Activated T-helper 17 cell treated with anti-CD3 and anti-CD28 coated beads, Interleukin-2, amount 50 U/mL, for 72 hours (primary cell): ENCODE results near the gene CELSR1. TPM values are rescaled to one million over a fixed set of nuclear protein-coding genes. Genes with fewer than 3 reads are reported as not detected.
A peak's percentile ranks its signal among the peaks of the same experiment; 100 is the strongest.

Experiments used
- ATAC-seq: fragments of 150-1000 bp; cut with Tn5 transposase; replicated peaks from 2 replicates; pipeline ENCODE4 v1.10.0; 2021; ENCODE audit warnings: mild to moderate bottlenecking, moderate library complexity
- H3K27ac Mint-ChIP-seq: one replicate; pipeline ENCODE4 v1.8.0; 2022; ENCODE audit warnings: mixed read lengths
- H3K27me3 Mint-ChIP-seq: one replicate; pipeline ENCODE4 v1.8.0; 2022; ENCODE audit warnings: mixed read lengths
- H3K36me3 Mint-ChIP-seq: one replicate; pipeline ENCODE4 v1.8.0; 2022; ENCODE audit warnings: low read depth, mild to moderate bottlenecking, mixed read lengths
- H3K4me1 Mint-ChIP-seq: one replicate; pipeline ENCODE4 v1.8.0; 2022; ENCODE audit warnings: mixed read lengths
- H3K4me3 Mint-ChIP-seq: one replicate; pipeline ENCODE4 v1.8.0; 2022; ENCODE audit warnings: mild to moderate bottlenecking, mixed read lengths
- H3K9me3 Mint-ChIP-seq: one replicate; pipeline ENCODE4 v1.8.0; 2022; ENCODE audit warnings: mixed read lengths
- total RNA-seq, 2 donors: library from RNA; stranded (reverse); gene quantifications; one replicate each; pipeline ENCODE4 v1.2.3, GENCODE V29; 2022

CELSR1 gene
- total RNA-seq, 2 donors from 2014 or later: 0.32 to 0.48 TPM

DNA sequence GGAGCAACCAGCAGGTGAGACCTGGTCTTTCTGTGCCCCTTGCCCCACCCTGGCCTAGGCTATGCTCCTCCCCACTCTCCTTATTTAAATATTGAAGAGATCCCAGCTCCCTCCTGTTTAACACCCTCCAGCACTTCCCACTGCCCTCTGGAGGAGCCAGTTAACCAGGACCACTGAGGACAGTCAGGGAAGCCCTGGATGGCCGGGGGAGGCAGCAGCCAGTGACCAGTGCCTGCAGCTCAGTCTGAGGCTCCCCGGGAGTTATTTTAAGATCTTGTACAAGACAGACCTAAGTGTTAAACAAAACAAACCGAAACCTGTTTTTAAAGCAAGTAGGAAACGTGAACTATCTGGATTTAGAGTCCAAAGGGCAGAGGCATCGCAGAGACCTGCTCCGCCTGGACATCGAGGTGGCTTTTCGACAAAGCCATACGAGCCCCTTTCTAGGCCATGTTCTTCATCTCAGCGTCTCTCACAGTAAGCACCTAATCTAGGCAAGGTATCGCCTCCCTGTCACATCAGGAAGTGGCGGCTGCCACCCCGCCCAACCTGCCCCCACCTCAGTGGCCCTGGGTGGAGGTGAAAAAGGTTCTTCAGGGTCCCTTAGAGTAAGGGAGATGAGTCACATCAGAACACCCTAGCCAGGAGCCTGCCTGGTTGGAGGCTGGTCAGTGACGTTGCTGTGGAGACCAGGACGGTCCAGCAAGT, 166.7 kb downstream of the CELSR1 start:
- Mint-ChIP-seq H3K9me3 (peaks cover under 1% of the 10 kb centered on the region), H3K36me3 (no peaks in the 10 kb centered on the region), H3K27me3 (no peaks in the 10 kb centered on the region), H3K27ac (peak overlapping the region; percentile 46), H3K4me1 (peaks cover 20% of the 10 kb centered on the region), H3K4me3 (peak overlapping the region; percentile 11)
- ATAC-seq: no peak

- Mint-ChIP-seq H3K27me3 (no peaks in the 10 kb centered on the region), H3K4me3 (peak overlapping the region; percentile 11), H3K27ac (peak overlapping the region; percentile 46), H3K36me3 (no peaks in the 10 kb centered on the region), H3K4me1 (peaks cover 20% of the 10 kb centered on the region), H3K9me3 (no peaks in the 10 kb centered on the region)
- no peak for ATAC-seq
Observed at GRCh38 chr22:46369716-46370583, 167.5 kb downstream of the CELSR1 start.

- Mint-ChIP-seq H3K9me3 (no peaks in the 10 kb centered on the region), H3K4me3 (no peak overlapping the region), H3K36me3 (no peaks in the 10 kb centered on the region), H3K27me3 (no peaks in the 10 kb centered on the region), H3K27ac (no peak overlapping the region), H3K4me1 (peaks cover 20% of the 10 kb centered on the region)
- no peak for ATAC-seq
Observed at GRCh38 chr22:46368871-46369715, 168.3 kb downstream of the CELSR1 start.

DNA sequence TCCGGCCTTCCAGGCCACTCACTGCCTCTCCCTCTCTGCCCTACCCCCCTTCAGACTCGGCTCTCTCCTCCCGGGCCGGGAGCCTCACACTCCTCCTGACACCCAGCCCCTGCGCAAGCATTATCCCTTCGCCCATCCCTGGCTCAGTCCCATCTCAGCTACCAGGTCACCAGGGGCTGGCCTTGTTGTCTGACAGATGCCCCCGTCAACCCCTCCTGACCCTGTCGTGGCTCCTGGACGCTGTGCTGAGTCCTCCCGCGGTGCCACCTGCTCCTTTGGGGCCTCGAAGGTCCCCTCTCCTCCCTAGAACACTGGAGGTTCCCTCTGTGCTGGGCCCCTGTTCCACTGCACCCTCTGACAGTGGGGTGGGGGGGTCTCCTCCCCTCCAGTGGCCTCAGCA, 169.0 kb downstream of the CELSR1 start:
- no peak for ATAC-seq
- Mint-ChIP-seq H3K27me3 (no peaks in the 10 kb centered on the region), H3K36me3 (no peaks in the 10 kb centered on the region), H3K9me3 (no peaks in the 10 kb centered on the region), H3K4me1 (peaks cover 20% of the 10 kb centered on the region), H3K27ac (no peak overlapping the region), H3K4me3 (no peak overlapping the region)

DNA sequence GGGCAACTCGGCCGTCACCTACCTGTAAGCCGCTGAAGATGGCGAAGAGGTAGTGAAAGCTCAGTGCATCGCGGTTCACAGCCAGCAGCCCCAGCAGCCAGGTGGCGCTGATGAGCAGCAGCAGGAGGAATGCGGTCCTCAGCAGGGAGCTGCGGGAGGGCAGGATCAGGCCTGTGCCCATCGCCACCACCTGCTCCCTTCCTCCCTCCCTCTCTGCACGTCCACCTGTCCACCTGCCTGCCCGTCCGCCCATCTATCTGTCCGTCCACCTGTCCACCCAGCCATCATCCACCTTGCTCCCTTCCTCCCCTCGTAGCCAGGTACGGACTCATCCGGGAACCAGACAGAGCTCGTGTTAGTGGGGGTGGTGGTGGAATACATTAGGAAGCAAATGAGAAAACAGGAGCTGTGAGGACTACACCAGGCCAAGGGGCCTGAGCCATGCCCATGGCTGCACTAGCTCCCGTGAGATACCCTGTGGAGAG, 169.7 kb downstream of the CELSR1 start:
- Mint-ChIP-seq H3K9me3 (no peaks in the 10 kb centered on the region), H3K27me3 (no peaks in the 10 kb centered on the region), H3K36me3 (no peaks in the 10 kb centered on the region), H3K4me3 (peak overlapping the region; percentile 66), H3K4me1 (peaks cover 20% of the 10 kb centered on the region), H3K27ac (no peak overlapping the region)
- ATAC-seq: peak; percentile 81

DNA sequence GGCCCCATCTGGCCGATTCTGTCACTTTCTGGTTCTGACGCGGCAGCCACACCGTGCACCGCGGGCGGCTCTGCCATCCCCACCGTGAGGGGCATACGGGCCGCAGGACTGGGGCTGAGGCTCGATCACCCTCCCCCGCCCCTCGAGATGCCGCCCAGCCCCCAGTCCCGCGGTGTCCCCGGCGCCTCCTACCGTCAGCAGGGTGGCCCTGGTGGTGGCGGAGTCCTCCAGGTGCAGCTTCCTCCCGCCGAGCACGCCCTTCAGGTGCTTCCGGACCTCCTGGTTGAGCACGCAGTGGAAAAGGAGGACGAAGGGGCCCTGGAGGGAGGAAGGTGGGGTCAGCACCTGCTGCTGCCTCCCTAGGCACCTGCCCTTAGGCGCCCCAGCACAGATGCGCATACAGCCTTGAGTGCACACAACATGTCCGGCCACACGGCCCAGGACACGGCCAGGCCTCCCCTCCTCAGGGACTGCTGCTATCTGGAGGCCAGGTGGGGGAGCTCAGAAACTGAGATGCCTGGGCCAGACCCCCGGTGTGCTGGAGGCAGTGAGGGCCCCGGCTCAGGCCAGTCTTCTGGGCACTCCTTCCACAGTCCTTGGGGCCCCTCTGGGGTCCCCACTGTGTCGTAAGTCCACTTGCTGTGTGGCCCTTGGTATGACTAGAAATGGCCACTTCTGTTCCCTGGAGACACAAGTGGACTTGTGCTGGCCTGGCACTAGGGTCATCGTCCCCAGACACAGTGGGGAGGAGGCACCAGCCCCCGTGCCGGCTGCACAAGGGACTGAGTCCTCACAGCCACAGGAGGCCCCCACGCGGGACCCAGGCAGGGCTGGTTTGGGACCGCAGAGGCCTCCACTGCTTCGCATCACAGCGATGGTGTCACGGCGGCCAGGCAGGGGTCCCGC, 170.4 kb downstream of the CELSR1 start:
- H3K27me3 Mint-ChIP-seq: no peaks in the 10 kb centered on the region

DNA sequence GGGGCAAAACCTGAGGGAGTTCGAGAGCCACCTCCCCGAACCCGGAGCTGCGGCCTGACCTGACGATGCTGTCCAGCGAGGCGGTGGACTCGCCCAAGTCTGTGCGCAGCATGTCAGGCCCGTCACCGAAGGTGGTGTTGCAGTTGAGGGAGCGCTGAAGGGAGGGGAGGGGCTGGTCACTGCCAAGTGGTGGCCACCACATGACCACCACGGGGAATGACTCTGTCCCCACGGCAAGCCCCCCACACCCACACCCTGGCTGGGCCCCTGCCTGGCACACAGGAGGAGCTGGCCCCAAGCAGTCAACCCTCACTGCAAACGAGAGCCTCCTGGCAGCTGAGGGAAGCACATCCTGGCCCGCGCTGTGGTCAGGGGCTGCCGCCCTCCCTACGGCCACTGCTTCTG, 171.1 kb downstream of the CELSR1 start:
- peaks cover 12% of the 10 kb centered on the region for H3K4me1 Mint-ChIP-seq
- H3K27ac Mint-ChIP-seq: no peak overlapping the region
- no peaks in the 10 kb centered on the region for H3K9me3 Mint-ChIP-seq
- ATAC-seq: peak; percentile 31
- peak overlapping the region; percentile 66 for H3K4me3 Mint-ChIP-seq
- H3K27me3 Mint-ChIP-seq: no peaks in the 10 kb centered on the region
- no peaks in the 10 kb centered on the region for H3K36me3 Mint-ChIP-seq

More for the DNA sequence above, 170.4 kb downstream of the CELSR1 start:
- no peaks in the 10 kb centered on the region for H3K36me3 Mint-ChIP-seq
- H3K9me3 Mint-ChIP-seq: no peaks in the 10 kb centered on the region
- H3K4me3 Mint-ChIP-seq: peak overlapping the region; percentile 66
- peak; percentile 54 for ATAC-seq
- no peak overlapping the region for H3K27ac Mint-ChIP-seq
- H3K4me1 Mint-ChIP-seq: peaks cover 19% of the 10 kb centered on the region

DNA sequence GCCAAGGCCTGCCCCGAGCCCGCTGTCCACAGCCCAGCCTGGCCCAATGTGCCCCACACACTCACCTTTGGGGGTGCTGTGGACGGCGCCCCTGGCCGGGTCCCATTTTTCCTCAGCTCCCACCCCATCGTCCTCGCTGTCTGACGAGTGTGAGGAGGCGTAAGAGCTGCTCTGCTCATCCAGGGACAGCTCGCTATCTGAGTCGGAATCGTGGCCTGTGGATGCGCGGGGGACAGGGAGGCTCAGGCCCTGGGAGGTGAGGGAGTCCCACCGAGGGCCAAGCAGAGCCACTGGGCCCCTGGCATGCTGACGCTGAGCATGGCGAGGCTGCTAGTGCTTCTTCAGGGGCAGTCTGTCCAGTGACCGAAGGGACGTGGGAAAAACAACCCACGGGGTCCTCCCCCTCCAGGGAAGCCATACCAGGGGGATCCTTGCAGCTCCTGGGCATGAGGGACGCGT, 172.2 kb downstream of the CELSR1 start:
- Mint-ChIP-seq H3K27me3 (no peaks in the 10 kb centered on the region), H3K4me3 (no peak overlapping the region), H3K9me3 (no peaks in the 10 kb centered on the region), H3K36me3 (no peaks in the 10 kb centered on the region), H3K27ac (no peak overlapping the region), H3K4me1 (peaks cover 7% of the 10 kb centered on the region)
- no peak for ATAC-seq

DNA sequence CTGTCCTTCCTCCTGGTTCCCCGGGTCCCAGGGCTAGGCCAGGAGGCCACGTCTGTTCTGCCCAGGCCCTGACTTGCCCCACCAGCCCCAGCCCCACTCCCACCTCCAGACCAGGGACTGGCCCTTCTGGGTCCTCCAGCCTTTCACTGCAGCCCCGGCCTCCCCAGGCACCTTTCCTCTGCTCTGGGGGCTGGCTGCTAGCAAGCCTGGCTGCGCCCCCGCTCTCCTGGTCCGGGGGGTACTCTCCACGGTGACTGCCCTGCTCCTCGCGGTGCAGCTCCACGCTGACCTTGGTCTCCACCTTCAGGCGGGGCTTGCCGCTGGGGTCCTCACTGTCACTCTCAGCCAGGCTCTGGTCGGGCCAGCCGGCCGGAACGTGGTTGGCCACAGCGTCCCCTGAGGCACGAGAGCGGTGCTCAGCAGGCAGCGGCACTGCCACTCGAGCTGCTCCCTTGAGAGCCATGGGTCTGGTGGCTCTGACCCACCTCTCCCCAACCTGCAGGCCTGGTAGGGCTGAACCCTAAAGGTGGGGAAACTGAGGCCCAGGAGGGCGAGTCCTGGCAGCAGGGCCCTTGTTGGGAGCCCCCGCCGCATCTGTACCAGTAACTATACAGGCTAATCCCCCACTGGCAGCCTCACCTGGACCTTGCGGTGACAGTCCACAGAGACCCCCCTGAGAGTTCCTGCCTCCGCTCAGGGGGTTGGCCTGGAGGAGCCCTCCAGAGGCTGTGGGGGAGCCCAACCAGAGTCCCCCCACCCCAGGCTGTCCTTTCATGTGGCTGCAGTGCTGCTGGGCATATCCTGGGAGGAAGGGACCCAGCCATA, 172.9 kb downstream of the CELSR1 start:
- Mint-ChIP-seq H3K9me3 (no peaks in the 10 kb centered on the region), H3K27me3 (no peaks in the 10 kb centered on the region), H3K4me3 (no peak overlapping the region), H3K4me1 (peaks cover 3% of the 10 kb centered on the region), H3K36me3 (no peaks in the 10 kb centered on the region), H3K27ac (no peak overlapping the region)
- ATAC-seq: no peak

- Mint-ChIP-seq H3K9me3 (no peaks in the 10 kb centered on the region), H3K27me3 (no peaks in the 10 kb centered on the region), H3K4me3 (no peak overlapping the region), H3K36me3 (peaks cover 4% of the 10 kb centered on the region), H3K27ac (no peak overlapping the region), H3K4me1 (peaks cover 3% of the 10 kb centered on the region)
- no peak for ATAC-seq
Observed at GRCh38 chr22:46363611-46364321, 173.7 kb downstream of the CELSR1 start.

GRCh38 chr22:46362934-46363515, 174.4 kb downstream of the CELSR1 start:
- Mint-ChIP-seq H3K9me3 (no peaks in the 10 kb centered on the region), H3K27ac (no peak overlapping the region), H3K27me3 (no peaks in the 10 kb centered on the region), H3K36me3 (peaks cover 9% of the 10 kb centered on the region), H3K4me3 (no peak overlapping the region), H3K4me1 (peaks cover 3% of the 10 kb centered on the region)
- ATAC-seq: no peak
